ENCODE data around the gene IL6ST. TPM values are rescaled to one million over a fixed set of nuclear protein-coding genes. Genes with fewer than 3 reads are reported as not detected.
"Not testable (repeated sequence)": the region's sequence is repeated elsewhere in the genome, so short reads cannot be mapped to it uniquely, and the experiment has no call there.

Gene IL6ST
- total RNA-seq, 2 donors from 2014 or later: 52.7 to 55.4 TPM

DNA sequence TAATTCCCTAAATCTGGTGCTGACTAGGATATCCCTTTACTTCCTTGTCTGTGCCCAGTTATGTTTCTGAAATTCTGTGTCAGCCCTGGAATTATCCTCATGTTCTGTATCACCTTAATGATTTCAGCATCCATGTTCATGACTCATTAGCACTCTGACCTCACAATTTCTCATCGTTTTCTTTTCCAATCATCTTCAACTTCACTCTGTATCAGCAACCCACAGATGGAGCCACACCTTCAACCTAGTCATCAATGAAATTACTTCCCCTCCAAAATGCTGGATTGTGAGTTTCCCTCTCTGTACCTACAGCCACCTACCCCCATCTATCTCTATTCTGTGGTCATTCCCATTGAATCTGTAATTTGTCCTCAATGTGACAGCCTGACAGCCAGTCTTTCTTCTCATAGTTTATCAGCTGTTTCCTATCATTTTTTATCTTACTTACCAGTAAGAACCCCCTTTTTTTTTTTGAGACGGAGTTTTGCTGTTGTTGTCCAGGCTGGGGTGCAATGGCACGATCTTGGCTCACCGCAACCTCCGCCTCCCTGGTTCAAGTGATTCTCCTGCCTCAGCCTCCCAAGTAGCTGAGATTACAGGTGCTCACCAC, 3.1 kb upstream of the IL6ST start:
- H3K4me3 Mint-ChIP-seq: peak overlapping the region; percentile 13
- H3K36me3 Mint-ChIP-seq: peaks cover 8% of the 10 kb centered on the region
- no peaks in the 10 kb centered on the region for H3K9me3 Mint-ChIP-seq
- DNase-seq (ENCODE audit: low spot score) (no peak), ATAC-seq (no peak)
- H3K27ac Mint-ChIP-seq: peak overlapping the region in 1 of 2 donors; percentile 2
- peaks cover 0 to 10% of the 10 kb centered on the region in 2 donors for H3K27me3 Mint-ChIP-seq
- H3K4me1 Mint-ChIP-seq (ENCODE audit: low read depth in 2 of 2): peaks cover 14 to 23% of the 10 kb centered on the region in 2 donors

DNA sequence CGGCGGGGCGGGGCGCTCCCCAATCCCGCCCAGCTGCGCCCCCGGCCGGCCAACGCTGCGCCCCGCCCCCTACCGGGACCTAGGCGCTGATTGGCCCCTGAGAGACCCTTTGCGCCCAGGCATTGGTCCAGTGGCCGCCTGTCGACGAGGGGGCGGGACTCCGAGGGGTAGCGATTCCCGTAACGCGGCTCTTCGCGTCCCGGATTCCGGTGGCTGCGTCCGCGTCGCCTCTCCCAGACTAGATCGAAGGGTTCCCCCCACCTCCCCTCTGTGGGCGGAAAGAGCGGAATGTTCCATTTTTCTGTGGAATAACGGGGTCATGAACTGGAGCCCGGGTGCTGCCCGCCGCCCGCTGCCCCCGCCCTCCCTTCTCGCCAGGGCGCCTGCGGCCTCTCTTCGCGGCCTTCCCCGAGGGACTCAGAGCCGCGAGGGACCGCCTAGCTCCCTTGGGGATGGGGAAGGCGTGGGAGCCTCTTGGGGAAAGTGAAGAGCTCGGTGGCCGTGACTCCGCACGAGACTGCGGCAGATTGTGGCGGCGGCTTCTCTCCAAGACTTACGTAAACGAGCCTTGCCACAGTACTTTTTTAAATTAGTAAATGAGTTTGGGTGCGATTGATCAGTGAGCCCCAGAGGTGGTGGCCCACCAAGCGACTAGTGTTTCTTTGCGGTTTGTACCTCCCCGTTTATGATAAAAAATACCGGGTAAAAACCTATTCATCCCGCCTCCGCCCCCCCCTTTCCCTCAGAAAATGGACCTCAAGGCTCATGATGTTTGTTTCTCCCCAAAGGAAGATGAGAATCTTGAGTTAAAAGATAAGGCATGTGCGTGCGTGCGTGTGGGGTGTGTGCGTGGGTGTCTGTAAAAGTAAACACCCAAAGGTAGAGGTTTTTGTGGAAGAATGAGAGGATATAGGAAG, 493 bp upstream of the IL6ST start:
- Mint-ChIP-seq H3K4me1 (ENCODE audit: low read depth in 2 of 2) (peaks cover 32 to 45% of the 10 kb centered on the region in 2 donors), H3K36me3 (peaks cover 22% of the 10 kb centered on the region), H3K27me3 (peaks cover 0 to 10% of the 10 kb centered on the region in 2 donors), H3K9me3 (peaks cover 4% of the 10 kb centered on the region), H3K4me3 (peak overlapping the region; percentile 93), H3K27ac (peak overlapping the region; percentile 89 to 96)
- DNase-seq (ENCODE audit: low spot score) (peak; percentile 98), ATAC-seq (peak; percentile 98 to 99)

DNA sequence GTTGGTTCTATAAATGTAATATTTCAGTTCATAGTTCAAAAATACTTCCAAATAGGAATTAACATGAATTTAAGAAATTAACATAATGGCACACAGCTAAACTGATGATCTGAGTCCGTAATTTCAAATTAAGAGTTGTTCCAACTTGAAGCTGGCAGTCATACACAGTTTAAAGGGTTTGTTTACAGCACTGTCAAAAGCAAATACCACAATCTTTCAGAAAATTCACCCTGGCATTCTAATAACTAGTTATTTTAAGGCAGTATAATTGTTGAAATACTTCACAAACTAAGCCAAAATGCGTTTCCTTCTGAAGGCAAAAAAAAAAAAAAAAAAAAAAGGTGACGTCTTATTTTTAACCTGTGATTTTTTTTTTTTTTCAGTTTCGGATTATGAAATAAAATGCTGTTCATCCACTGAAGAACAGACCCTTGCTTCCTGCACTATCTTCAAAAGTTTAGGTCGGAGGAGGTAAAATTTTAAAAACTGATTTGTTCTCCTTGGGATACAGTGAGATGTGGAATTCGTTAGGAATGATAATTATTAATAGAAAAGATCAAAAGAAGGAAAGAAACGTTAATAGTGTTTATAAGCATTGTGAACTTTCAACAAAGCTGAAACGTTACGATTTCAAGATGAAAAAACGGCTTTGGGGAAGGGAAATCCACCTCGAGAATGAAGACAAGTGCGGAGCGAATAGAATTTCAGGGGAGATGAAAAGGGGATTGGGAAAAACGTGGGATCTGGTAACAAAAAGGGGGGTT, 850 bp downstream of the IL6ST start:
- peaks cover 4% of the 10 kb centered on the region for H3K9me3 Mint-ChIP-seq
- peaks cover 22% of the 10 kb centered on the region for H3K36me3 Mint-ChIP-seq
- H3K4me3 Mint-ChIP-seq: peak overlapping the region; percentile 93
- H3K27me3 Mint-ChIP-seq: peaks cover 0 to 10% of the 10 kb centered on the region in 2 donors
- peak overlapping the region; percentile 89 to 96 for H3K27ac Mint-ChIP-seq
- ATAC-seq: no peak
- H3K4me1 Mint-ChIP-seq (ENCODE audit: low read depth in 2 of 2): peaks cover 40 to 56% of the 10 kb centered on the region in 2 donors
- no peak for DNase-seq (ENCODE audit: low spot score)

DNA sequence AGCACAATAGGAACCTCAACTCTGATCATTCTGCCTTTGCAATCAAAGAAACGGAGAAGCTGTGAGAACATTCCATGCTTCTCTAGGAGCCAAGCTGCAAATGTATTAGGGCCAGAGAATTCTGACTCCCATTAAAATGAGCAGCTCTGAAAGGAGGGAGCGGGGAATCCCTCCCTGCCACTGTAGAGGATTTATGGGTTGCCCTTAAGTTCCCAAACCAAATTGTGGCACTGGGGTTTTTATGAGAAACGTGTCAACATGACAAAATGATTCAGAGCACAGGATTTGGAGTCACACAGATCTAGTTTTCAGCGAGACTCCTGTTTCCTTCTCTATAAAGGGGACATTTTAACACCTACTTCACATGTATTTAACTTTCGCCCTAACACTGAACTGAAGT, 1.8 kb downstream of the IL6ST start:
- Mint-ChIP-seq H3K9me3 (peaks cover 4% of the 10 kb centered on the region), H3K4me3 (peak overlapping the region; percentile 93), H3K27me3 (peaks cover 0 to 6% of the 10 kb centered on the region in 2 donors), H3K36me3 (peaks cover 22% of the 10 kb centered on the region), H3K27ac (peak overlapping the region; percentile 89 to 96), H3K4me1 (ENCODE audit: low read depth in 2 of 2) (peaks cover 40 to 54% of the 10 kb centered on the region in 2 donors)
- ATAC-seq (no peak), DNase-seq (ENCODE audit: low spot score) (no peak)

DNA sequence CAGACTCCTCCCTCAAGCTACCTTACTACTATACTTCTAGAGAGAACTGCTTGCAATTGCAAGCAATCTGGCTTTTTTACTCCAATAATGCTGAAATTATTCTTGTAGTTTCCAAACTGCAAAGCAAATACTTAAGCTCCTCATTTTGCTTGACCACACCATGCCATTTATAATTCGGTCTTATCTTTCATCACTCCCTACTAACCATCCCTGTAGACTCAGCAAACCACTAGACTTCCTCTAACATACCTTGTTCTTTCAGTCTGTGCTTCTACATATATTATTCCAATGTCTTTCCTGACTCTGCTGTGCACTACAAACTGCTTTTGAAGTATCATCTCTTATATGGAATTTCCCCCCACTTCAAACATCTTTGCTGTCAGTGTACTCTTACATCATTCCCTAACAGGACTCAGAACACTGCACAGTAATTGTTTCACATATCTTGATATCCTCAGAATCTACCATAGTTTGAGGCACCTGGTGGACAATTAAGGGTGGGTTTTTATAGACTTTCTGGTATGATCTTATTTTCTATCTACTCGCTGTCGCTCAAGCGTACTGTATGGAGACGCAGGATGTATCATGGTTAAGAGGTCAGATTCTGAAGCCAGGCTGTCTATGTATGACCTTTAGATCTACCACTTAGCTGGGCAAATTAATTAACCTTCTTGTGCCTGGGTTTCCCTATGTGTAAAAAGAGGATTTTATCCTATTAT, 2.8 kb downstream of the IL6ST start:
- H3K4me3 Mint-ChIP-seq: peak overlapping the region; percentile 93
- no peak for ATAC-seq
- no peak overlapping the region for H3K27ac Mint-ChIP-seq
- DNase-seq (ENCODE audit: low spot score): no peak
- H3K36me3 Mint-ChIP-seq: peaks cover 22% of the 10 kb centered on the region
- H3K27me3 Mint-ChIP-seq: no peaks in the 10 kb centered on the region
- H3K9me3 Mint-ChIP-seq: peaks cover 4% of the 10 kb centered on the region
- H3K4me1 Mint-ChIP-seq (ENCODE audit: low read depth in 2 of 2): peaks cover 34 to 51% of the 10 kb centered on the region in 2 donors

DNA sequence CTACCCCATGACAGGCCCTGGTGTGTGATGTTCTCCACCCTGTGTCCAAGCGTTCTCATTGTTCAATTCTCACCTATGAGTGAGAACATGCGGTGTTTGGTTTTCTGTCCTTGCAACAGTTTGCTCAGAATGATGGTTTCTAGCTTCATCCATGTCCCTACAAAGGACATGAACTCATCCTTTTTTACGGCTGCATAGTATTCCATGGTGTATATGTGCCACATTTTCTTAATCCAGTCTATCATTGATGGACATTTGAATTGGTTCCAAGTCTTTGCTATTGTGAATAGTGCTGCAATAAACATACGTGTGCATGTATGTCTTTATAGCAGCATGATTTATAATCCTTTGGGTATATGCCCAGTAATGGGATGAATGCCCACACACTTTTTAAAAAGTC, 3.9 kb downstream of the IL6ST start:
- H3K36me3 Mint-ChIP-seq: peaks cover 22% of the 10 kb centered on the region

DNA sequence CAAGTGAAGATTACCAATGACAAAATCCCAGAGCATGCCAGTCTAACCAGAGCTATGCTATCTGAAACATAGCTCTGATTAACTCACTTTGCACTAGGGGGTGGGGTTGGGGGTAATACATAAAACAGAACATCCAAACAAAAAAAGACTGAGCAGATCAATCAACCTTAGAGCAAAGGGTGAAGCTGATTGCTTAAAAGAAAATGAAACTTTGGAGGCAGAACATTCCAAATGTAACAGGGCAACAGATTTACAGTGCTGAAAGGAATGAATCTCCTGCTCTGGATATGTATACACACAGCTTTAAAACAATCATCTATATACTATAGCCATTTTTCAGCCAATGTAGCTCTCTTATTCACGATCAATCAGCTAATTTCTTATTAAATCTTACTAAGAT, 4.9 kb downstream of the IL6ST start:
- H3K4me1 Mint-ChIP-seq (ENCODE audit: low read depth in 2 of 2): peaks cover 32 to 48% of the 10 kb centered on the region in 2 donors
- peaks cover 4% of the 10 kb centered on the region for H3K9me3 Mint-ChIP-seq
- no peaks in the 10 kb centered on the region for H3K27me3 Mint-ChIP-seq
- ATAC-seq (no peak), DNase-seq (ENCODE audit: low spot score) (no peak)
- no peak overlapping the region for H3K27ac Mint-ChIP-seq
- peaks cover 22% of the 10 kb centered on the region for H3K36me3 Mint-ChIP-seq
- H3K4me3 Mint-ChIP-seq: no peak overlapping the region

More for the DNA sequence above, 3.9 kb downstream of the IL6ST start:
- not testable (repeated sequence) for DNase-seq (ENCODE audit: low spot score); H3K27me3 Mint-ChIP-seq; ATAC-seq; H3K9me3 Mint-ChIP-seq; H3K27ac Mint-ChIP-seq; H3K4me3 Mint-ChIP-seq
- peaks cover 36 to 53% of the 10 kb centered on the region in 2 donors for H3K4me1 Mint-ChIP-seq (ENCODE audit: low read depth in 2 of 2)

DNA sequence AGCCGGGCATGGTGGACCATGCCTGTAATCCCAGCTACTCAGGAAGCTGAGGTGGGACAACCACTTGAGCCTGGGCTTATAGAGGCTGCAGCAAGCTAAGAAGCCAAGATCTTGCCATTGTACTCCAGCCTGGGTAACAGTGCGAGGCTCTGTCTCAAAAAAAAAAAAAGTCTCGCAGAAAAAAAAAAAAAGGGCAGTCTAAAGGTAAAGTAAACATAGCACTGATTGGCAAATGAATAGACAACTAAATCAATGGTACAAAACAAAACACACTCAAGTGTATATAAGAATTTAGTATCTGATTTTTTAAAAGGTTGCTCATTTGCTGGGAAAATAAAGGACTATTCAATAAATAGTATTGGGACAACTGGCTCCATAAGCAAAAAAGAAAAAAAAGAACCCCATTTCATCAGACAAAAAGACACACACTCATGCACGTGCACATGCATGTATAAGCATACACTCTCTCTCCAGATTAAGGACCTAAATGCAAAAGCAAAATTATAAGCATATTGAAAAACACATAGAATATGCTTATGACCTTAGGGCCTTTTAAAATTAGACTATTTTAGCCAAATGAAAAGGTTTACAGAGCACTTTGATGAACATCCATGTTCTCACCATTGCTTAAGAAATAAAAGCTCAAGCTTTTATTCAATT, 5.7 kb downstream of the IL6ST start:
- H3K27me3 Mint-ChIP-seq: no peaks in the 10 kb centered on the region
- H3K4me3 Mint-ChIP-seq: no peak overlapping the region
- no peak overlapping the region for H3K27ac Mint-ChIP-seq
- DNase-seq (ENCODE audit: low spot score): no peak
- H3K9me3 Mint-ChIP-seq: peaks cover 4% of the 10 kb centered on the region
- ATAC-seq: no peak
- H3K36me3 Mint-ChIP-seq: peaks cover 19% of the 10 kb centered on the region
- H3K4me1 Mint-ChIP-seq (ENCODE audit: low read depth in 2 of 2): peaks cover 35 to 48% of the 10 kb centered on the region in 2 donors

DNA sequence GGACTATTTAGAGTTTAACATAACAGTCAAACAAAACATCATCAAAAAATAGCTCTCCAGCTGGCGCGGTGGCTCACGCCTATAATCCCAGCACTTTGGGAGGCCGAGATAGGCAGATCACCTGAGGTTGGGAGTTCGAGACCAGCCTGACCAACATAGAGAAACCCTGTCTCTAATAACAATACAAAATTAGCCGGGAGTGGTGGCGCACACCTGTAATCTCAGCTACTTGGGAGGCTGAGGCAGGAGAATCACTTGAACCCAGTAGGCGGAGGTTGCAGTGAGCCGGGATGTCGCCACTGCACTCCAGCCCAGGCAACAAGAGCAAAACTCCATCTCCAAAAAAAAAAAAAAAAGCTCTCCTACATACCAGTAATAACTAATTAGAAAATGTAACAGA, 6.3 kb downstream of the IL6ST start:
- H3K27ac Mint-ChIP-seq: not testable (repeated sequence)
- peaks cover 35 to 48% of the 10 kb centered on the region in 2 donors for H3K4me1 Mint-ChIP-seq (ENCODE audit: low read depth in 2 of 2)

DNA sequence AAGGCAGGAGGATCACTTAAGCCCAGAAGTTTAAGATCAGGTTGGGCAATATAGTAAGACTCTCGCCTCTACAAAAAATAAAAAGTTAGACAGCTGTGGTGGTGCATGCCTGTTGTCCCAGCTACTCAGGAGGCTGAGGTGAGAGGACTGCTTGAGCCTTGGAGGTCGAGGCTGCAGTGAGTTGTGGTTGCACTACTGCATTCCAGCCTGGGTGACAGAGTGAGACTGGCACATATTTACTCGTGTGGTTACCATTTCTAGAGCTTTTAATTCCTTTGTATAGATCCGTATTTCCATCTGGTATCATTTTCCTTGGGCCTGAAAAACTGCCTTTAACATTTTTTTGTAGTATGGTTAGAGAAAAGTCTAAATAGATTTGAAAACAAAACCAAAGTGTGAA, 7.8 kb downstream of the IL6ST start:
- Mint-ChIP-seq H3K4me3 (no peak overlapping the region), H3K27ac (no peak overlapping the region), H3K27me3 (no peaks in the 10 kb centered on the region), H3K9me3 (peaks cover 4% of the 10 kb centered on the region), H3K4me1 (ENCODE audit: low read depth in 2 of 2) (peaks cover 29 to 37% of the 10 kb centered on the region in 2 donors), H3K36me3 (peaks cover 10% of the 10 kb centered on the region)
- no peak for ATAC-seq
- DNase-seq (ENCODE audit: low spot score): no peak

More for the DNA sequence above, 6.3 kb downstream of the IL6ST start:
- H3K27me3 Mint-ChIP-seq; DNase-seq (ENCODE audit: low spot score); H3K9me3 Mint-ChIP-seq; H3K4me3 Mint-ChIP-seq; ATAC-seq: not testable (repeated sequence)
- peaks cover 15% of the 10 kb centered on the region for H3K36me3 Mint-ChIP-seq

DNA sequence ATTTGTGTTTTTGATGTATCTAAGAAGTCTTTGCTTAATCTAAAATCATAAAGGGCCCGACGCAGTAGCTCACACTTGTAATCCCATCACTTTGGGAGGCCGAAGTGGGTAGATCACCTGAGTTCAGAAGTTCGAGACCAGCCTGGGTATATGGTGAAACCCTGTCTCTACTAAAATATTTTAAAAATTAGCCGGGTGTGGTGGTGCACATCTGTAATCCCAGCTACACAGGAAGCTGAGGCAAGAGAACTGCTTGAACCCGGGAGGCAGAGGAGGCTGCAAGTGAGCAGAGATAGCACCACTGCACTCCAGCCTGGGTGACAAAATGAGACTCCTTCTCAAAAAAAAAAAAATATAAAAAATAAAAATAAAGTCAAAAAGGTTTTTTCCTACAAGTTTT, 9.6 kb downstream of the IL6ST start:
- H3K36me3 Mint-ChIP-seq: no peaks in the 10 kb centered on the region
- H3K9me3 Mint-ChIP-seq: no peaks in the 10 kb centered on the region
- ATAC-seq: no peak
- peaks cover 17 to 22% of the 10 kb centered on the region in 2 donors for H3K4me1 Mint-ChIP-seq (ENCODE audit: low read depth in 2 of 2)
- DNase-seq (ENCODE audit: low spot score): no peak
- H3K4me3 Mint-ChIP-seq: no peak overlapping the region
- H3K27ac Mint-ChIP-seq: no peak overlapping the region
- H3K27me3 Mint-ChIP-seq: no peaks in the 10 kb centered on the region

DNA sequence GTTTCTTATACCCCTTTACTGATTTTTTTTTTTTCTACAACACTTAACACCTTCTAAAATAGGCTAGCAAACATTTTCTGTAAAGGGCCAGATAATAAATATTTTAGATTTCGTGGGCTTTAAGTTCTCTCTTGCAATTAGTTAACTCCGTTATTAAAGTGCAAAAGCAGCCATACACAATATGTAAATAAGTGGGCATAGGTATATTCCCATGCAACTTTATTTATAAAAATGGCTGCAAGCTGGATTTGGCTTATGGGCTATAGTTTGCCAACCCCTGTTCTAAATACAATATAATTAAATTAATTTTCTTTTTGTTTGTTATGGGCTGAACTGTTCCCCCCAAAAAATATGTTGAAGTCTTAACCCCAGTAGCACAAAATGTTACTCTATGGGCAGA, 10.8 kb downstream of the IL6ST start:
- H3K4me3 Mint-ChIP-seq: no peak overlapping the region
- no peaks in the 10 kb centered on the region for H3K9me3 Mint-ChIP-seq
- H3K36me3 Mint-ChIP-seq: no peaks in the 10 kb centered on the region
- DNase-seq (ENCODE audit: low spot score): no peak
- no peaks in the 10 kb centered on the region for H3K27me3 Mint-ChIP-seq
- no peak overlapping the region for H3K27ac Mint-ChIP-seq
- ATAC-seq: no peak
- H3K4me1 Mint-ChIP-seq (ENCODE audit: low read depth in 2 of 2): peaks cover 10 to 16% of the 10 kb centered on the region in 2 donors

DNA sequence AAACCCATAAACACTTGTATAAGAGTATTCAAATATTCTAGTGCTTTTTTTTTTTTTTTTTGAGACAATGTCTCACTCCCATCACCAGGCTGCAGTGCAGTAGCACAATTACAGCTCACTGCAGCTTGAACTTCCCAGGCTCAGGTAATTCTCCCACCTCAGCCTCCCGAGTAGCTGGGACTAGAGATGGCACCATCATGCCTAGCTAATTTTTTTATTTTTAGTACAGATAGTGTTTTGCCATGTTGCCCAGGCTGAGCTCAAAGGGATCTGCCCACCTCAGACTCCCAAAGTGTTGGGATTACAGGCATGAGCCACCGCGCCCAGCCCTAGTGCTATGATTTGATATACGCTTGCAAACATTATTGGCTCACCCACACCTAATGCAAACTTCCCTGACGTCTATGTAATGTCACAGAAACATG, 11.8 kb downstream of the IL6ST start:
- Mint-ChIP-seq H3K9me3 (no peaks in the 10 kb centered on the region), H3K27ac (no peak overlapping the region), H3K36me3 (no peaks in the 10 kb centered on the region), H3K4me1 (ENCODE audit: low read depth in 2 of 2) (peaks cover 10 to 20% of the 10 kb centered on the region in 2 donors), H3K4me3 (no peak overlapping the region), H3K27me3 (no peaks in the 10 kb centered on the region)
- ATAC-seq: no peak
- no peak for DNase-seq (ENCODE audit: low spot score)

Data from natural killer cell treated with Interleukin-12 subunit alpha and Interleukin-12 subunit beta and Interleukin-15 and Interleukin-18, amount 100 ng/mL, for 72 hours (primary cell).